GM12892 (cell line): Measurements from ENCODE around the gene MET.

Source experiments
- POLR2A ChIP-seq: IDR thresholded peaks from 2 replicates; pipeline ENCODE4 v1.6.1; 2011; ENCODE audit warnings: low read depth, low read length, control low read depth
- POLR2AphosphoS5 ChIP-seq: IDR thresholded peaks from 2 replicates; pipeline ENCODE4 v1.6.1; 2011; ENCODE audit warnings: low read depth, low read length, control low read depth
- TAF1 ChIP-seq: IDR thresholded peaks from 2 replicates; pipeline ENCODE4 v1.6.1; 2011; ENCODE audit warnings: low read depth, mild to moderate bottlenecking, control low read depth, low read length, borderline replicate concordance

DNA sequence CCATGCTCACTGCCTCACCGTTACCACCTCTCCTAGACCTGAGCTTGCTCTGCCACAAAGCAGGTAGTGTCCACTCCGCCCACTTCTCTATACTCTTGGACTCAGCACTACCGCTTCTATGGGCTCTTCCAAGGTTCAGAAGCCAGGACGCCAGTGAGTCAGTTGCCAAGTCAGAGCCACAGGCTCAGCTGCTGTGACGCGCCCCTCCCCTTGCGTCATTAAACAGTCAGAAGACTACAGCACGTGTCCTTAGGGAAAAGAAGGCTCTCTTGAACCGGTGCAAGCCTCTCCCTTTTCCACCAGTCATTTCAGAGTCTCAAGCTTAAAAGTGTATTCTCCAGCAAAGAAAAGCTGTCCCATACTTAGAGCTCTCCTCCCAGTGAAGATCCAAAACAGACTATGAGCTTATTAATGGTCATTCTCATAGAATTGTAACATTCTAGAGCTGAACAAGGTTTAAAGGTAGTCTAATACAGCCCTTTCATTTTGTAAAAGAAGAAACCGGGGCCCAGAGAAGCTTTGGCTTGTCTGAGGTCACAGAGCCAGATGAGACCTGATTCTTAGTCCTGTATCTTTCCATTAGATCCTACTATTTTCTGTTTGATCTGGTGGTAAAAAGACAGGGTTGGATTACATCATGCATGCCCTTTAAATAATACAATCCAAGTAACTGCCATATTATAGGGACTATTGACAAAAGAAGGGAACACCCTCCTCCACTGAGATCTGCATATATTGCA, 40.9 kb upstream of the MET start:
- TF ChIP-seq POLR2AphosphoS5 (no peak), POLR2A (no peak), TAF1 (no peak)
